ENCODE data around the gene ZCCHC24.

DNA sequence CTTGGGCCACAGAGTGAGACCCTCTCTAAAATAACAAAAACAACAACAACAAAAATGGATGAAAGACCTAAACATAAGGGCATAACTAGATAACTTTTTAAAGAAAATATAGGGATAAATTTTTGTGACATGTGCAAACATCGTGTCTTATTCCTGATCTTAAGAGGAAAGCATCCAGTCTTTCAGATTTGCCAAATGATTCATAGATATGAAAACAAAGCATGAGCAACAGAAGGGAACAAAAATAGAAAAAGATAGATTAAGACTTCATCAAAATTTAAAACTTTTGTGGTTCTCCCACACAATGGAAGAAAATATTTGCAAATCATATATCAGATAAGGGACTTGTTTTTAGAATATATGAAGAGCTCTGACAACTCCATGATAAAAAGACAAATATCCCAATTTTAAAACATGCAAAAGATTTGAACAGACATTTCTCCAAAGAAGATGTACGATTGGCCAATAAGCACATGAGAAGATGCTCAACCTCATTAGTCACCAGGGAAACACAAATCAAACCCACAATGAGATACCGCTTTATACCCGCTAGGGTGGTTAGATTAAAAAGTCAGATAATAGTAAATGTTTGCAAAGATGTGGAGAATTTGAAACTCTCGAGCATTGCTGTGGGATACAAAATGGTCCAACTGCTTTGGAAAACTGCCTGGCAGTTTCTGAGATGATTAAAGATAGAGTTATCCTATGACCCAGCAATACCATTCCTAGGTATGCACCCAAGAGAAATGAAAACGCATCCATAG lies 77.8 kb downstream of the ZCCHC24 start:
- TF ChIP-seq, protein P1, sequence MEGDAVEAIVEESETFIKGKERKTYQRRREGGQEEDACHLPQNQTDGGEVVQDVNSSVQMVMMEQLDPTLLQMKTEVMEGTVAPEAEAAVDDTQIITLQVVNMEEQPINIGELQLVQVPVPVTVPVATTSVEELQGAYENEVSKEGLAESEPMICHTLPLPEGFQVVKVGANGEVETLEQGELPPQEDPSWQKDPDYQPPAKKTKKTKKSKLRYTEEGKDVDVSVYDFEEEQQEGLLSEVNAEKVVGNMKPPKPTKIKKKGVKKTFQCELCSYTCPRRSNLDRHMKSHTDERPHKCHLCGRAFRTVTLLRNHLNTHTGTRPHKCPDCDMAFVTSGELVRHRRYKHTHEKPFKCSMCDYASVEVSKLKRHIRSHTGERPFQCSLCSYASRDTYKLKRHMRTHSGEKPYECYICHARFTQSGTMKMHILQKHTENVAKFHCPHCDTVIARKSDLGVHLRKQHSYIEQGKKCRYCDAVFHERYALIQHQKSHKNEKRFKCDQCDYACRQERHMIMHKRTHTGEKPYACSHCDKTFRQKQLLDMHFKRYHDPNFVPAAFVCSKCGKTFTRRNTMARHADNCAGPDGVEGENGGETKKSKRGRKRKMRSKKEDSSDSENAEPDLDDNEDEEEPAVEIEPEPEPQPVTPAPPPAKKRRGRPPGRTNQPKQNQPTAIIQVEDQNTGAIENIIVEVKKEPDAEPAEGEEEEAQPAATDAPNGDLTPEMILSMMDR (IDR thresholded peaks at IDR 0.05): no peak
- no peak for TF ChIP-seq POLR2A (IDR thresholded peaks at IDR 0.05)

Data from breast epithelium (tissue), 3 donors.